ENCODE results near the gene CORO1A. TPM values are rescaled to one million over a fixed set of nuclear protein-coding genes. Genes with fewer than 3 reads are reported as not detected.
"Not testable (repeated sequence)": the region's sequence is repeated elsewhere in the genome, so short reads cannot be mapped to it uniquely, and the experiment has no call there.

Gene CORO1A
- total RNA-seq, 1 experiment from 2014 or later = 5.0 TPM

DNA sequence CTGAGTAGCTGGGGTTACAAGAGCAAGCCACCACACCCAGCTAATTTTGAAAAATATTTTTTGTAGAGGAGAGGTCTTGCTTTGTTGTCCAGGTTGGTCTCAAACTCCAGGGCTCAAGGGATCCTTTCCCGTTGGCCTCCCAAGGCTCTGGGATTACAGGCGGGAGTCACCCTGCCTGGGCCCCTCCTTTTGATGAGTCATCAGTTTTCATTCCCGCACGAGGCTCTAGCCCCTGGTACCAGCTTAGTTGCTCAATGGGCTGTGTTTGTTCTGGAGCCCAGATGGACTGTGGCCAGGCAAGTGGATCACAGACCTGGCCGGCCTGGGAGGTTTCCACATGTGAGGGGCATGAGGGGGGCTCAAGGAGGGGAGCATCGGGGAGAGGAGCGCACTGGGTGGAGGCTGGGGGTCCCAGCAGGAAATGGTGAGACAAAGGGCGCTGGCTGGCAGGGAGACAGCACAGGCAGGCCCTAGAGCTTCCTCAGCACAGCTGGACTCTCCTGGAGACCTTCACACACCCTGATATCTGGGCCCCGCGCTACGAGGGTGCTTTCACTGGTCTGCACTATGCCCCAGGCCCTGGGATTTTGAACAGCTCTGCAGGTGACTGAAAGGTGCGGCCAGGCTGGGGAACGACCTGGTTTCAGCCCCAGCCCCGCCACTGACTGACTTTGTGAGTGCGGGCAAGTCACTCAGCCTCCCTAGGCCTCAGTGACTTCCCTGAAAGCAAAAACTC is 16.4 kb downstream of the CORO1A start:
- not testable (repeated sequence) for DNase-seq (ENCODE audit: low read depth)

DNA sequence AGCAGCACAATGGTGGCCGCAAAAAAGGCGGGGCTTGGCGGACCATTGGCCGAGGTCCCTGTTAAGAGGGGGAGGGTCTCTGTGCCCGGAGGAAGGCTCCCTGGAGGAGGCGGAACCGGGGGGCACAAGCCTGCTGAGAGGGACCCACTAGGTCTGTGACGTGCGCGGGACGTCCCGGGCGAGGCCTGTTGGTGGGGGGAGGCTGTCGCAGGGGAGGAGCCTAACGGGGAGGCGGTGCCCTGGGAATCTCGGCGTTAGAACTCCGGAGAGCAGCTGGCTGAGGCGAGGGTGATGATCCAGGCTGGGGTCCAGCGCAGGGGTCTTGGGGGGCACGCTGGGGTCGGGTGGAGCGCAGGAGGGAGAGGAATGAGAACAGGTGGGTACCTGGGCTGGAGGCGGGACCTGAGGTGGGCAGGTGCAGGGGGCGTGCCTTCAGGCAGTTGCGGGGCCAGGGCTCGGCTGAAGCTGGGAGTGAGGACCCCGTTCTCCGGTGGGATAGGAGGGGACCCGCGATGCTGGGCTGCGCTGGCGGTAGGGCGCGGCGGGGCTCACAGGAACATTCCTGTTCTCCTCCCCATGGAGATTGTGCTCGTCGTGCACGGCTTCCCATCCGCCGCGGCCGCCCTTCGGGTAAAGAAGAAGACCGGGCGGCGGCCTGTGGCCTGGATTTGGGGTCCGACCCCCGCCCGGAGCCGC is 22.3 kb downstream of the CORO1A start:
- DNase-seq (ENCODE audit: low read depth) = not testable (repeated sequence)

DNA sequence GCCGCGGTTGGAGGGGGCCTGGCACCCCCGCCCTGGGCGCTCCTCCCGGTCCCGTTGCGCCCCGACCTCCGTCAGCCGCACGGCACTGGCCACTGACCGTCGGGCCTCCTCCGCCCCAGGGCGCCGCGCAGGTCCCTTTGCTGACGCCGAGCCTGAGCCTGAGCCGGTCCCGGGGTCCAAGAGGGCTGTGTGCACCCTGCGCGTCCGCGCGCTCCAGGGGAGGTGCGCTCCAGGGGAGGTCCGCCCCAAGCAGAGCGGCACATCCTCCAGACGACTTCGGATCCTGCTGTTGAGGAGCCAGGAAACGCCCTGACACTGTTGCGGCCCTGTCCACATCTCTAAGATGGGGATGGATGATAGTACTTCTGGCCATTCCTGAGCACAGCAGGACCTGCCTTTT is 22.9 kb downstream of the CORO1A start:
- DNase-seq (ENCODE audit: low read depth) = not testable (repeated sequence)

DNA sequence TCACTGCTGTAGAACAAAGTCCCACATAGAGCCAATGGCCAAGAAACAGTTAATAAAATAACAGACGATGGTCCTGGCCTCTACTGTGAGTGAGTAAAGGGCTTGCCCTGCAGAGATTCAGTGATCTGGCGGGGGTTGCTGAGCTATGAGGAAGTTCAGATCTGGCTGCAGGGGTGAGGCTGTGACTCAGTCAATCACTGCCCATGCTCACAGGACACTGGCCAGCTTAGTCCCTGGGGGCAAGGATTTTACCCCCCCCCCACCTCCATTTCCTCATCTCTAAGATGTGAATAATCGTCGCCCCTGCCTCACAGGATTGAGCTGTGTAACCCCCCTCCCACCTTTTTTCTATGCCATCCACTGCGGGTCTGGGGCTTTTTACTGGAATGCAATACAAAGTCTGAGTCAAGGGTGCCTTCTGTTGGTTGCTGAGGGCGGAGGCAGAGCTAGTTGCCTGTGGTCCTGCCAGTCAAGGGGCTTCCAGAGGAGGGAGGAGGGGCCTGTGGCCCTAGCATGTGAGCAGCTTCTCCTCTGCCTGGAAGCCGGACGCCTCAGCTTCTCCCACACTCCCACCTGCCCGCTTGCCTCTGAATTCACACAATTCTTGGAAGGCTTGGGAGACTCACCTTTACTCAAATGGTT is 23.8 kb downstream of the CORO1A start:
- DNase-seq (ENCODE audit: low read depth) = not testable (repeated sequence)

DNA sequence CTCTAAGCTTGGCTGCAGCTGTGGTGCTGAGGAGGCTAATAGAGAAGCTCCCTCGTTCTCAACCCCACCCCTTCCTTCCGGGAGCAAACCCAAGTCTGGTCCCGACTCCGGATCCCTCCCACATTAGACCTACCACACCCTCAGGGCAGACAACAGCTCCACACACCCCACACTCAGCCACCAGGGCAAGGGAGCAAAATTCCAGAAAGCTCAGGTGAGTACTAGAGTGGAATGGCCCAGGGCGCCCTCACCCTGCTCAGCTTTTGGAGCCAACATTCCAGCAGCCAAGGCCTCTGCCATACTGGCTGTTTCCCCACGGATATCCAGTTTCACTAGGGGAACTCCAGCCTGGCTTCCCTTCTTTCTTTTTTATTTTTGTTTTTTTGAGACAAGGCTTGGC is 25.6 kb downstream of the CORO1A start:
- not testable (repeated sequence) for DNase-seq (ENCODE audit: low read depth)

DNA sequence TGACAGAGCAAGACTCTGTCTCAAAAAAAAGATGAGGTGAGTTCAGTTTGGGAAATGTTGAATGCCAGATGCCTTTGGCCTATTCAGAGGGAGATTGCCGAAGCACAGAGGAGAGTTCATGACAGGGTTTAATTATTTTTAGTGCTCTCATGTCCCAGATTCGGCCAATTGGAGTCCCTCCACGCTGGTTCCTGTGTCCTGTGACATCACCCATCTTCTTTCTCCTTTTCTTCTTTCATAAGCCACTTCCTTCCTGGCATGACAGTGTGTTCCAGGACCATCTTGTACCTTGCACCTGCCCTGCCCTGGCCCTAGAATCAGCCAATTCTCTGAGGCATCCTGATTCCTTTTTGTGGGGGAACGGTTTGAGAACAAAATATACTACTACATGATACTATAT is 28.0 kb downstream of the CORO1A start:
- DNase-seq (ENCODE audit: low read depth) = not testable (repeated sequence)

DNA sequence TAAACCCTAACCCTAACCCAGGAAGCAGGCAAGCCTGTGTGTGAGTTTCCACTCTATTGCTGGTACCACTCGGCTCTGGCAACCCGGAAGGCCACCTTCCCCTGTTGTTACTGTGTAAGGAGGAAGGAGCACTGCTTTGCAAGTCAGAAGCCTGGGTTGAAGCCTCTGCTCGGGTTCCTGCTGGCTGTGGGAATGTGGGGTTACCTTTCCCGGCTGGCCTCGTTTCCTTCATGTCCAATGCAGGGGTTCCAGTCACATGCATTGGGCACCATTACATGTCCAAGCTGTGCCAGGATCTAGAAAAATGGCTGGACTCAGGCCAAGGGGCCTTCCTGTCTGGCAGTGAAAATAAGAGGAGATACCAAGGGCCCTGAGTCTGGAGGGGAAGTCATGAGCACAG is 33.7 kb downstream of the CORO1A start:
- DNase-seq (ENCODE audit: low read depth) = not testable (repeated sequence)

Other genes with a start within 250 kb of the CORO1A start
- 79.7 and 91.0 TPM in 2 replicates for gene TMEM219, start 221.5 kb upstream of the CORO1A start, total RNA-seq (2014; rRNA removed)
- 87.7 and 93.3 TPM in 2 replicates for gene TAOK2, start 209.7 kb upstream of the CORO1A start, total RNA-seq (2014; rRNA removed)
- 12.2 and 22.4 TPM in 2 replicates for gene HIRIP3, start 188.0 kb upstream of the CORO1A start, total RNA-seq (2014; rRNA removed)
- gene INO80E, start 187.4 kb upstream of the CORO1A start, total RNA-seq (2014; rRNA removed) = 116 and 194 TPM in 2 replicates
- not detected in 2 replicates for gene DOC2A, start 172.6 kb upstream of the CORO1A start, total RNA-seq (2014; rRNA removed)
- not detected in 2 replicates for gene C16orf92, start 160.4 kb upstream of the CORO1A start, total RNA-seq (2014; rRNA removed)
- gene TLCD3B, start 152.3 kb upstream of the CORO1A start, total RNA-seq (2014; rRNA removed) = not detected in 2 replicates
- 2,146 and 2,472 TPM in 2 replicates for gene ALDOA, start 117.8 kb upstream of the CORO1A start, total RNA-seq (2014; rRNA removed)
- 142 and 154 TPM in 2 replicates for gene PPP4C, start 107.6 kb upstream of the CORO1A start, total RNA-seq (2014; rRNA removed)
- gene TBX6, start 91.7 kb upstream of the CORO1A start, total RNA-seq (2014; rRNA removed) = 0.29 and 1.5 TPM in 2 replicates
- 6.8 and 14.2 TPM in 2 replicates for gene YPEL3, start 87.4 kb upstream of the CORO1A start, total RNA-seq (2014; rRNA removed)
- gene GDPD3, start 70.1 kb upstream of the CORO1A start, total RNA-seq (2014; rRNA removed) = 0.83 and 1.0 TPM in 2 replicates
- gene MAPK3, start 60.4 kb upstream of the CORO1A start, total RNA-seq (2014; rRNA removed) = 37.5 and 46.3 TPM in 2 replicates
- 257 and 647 TPM in 2 replicates for gene BOLA2B, start 10.1 kb downstream of the CORO1A start, total RNA-seq (2014; rRNA removed)
- gene SLX1A, start 10.3 kb downstream of the CORO1A start, total RNA-seq (2014; rRNA removed) = 40.2 and 49.2 TPM in 2 replicates
- 2.6 and 5.4 TPM in 2 replicates for gene SULT1A3, start 15.7 kb downstream of the CORO1A start, total RNA-seq (2014; rRNA removed)
- gene NPIPB13, start 64.9 kb downstream of the CORO1A start, total RNA-seq (2014; rRNA removed) = 0.57 and 0.58 TPM in 2 replicates
- gene CD2BP2, start 171.7 kb downstream of the CORO1A start, total RNA-seq (2014; rRNA removed) = 65.6 and 67.6 TPM in 2 replicates
- gene TBC1D10B, start 186.9 kb downstream of the CORO1A start, total RNA-seq (2014; rRNA removed) = 41.8 and 43.9 TPM in 2 replicates
- gene MYL11, start 191.2 kb downstream of the CORO1A start, total RNA-seq (2014; rRNA removed) = 7.2 TPM in 1 of 2 replicates, not detected in the other
- 0.17 TPM in 1 of 2 replicates, not detected in the other for gene SEPTIN1, start 199.0 kb downstream of the CORO1A start, total RNA-seq (2014; rRNA removed)
- 8.8 and 10.3 TPM in 2 replicates for gene ZNF48, start 211.8 kb downstream of the CORO1A start, total RNA-seq (2014; rRNA removed)
- gene ZNF771, start 224.0 kb downstream of the CORO1A start, total RNA-seq (2014; rRNA removed) = 19.7 and 19.9 TPM in 2 replicates
- gene DCTPP1, start 246.4 kb downstream of the CORO1A start, total RNA-seq (2014; rRNA removed) = 31.7 and 33.6 TPM in 2 replicates

Data from LHCN-M2 (cell line).